ENCODE measurements around the gene CCDC175. TPM values are rescaled to one million over a fixed set of nuclear protein-coding genes. Genes with fewer than 3 reads are reported as not detected.

Gene CCDC175
- total RNA-seq, 4 donors from 2014 or later = not detected

DNA sequence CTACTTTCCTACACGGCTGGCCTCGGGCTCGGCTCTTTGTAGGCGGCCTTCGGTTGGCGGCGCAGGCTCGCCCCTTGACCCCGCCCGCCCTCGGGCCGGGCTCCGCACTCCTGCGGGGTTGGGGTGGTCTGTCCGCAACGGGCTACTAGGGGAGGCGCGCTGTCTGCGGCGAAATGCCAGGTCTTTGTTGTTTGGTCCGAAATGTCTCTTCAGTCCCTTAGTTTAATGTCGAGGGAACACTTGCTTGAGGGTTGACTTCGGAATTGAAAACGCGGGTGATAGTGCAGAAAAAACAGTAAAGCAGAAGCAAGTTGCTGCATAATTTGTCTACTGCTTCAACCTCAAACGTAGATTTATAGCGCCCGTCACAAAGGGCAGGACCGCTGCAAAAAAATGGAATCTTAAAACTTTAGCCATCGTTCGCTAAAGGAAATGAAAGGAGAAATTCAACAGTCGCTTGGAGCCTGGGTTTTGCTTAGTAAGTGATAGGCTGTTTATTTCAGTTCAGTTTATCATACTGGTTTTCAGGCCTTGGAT lies 91.9 kb downstream of the CCDC175 start:
- WGBS = under 1% methylated on average over 29 of the region's 32 CpGs
- H3K4me1 ChIP-seq = peaks cover 38 to 68% (median 61%) of the 10 kb centered on the region in 4 donors
- no peaks in the 10 kb centered on the region for H3K9me3 ChIP-seq
- peaks cover 5 to 22% (median 13%) of the 10 kb centered on the region in 4 donors for H3K36me3 ChIP-seq
- H3K4me3 ChIP-seq = peak overlapping the region; percentile 72 to 83 (median 82)
- TF ChIP-seq POLR2AphosphoS5 (IDR thresholded peaks at IDR 0.05) (no peak), POLR2A (IDR thresholded peaks at IDR 0.05; ENCODE audit: low read depth) (no peak), EP300 (IDR thresholded peaks at IDR 0.05) (no peak)
- TF ChIP-seq, protein P1, sequence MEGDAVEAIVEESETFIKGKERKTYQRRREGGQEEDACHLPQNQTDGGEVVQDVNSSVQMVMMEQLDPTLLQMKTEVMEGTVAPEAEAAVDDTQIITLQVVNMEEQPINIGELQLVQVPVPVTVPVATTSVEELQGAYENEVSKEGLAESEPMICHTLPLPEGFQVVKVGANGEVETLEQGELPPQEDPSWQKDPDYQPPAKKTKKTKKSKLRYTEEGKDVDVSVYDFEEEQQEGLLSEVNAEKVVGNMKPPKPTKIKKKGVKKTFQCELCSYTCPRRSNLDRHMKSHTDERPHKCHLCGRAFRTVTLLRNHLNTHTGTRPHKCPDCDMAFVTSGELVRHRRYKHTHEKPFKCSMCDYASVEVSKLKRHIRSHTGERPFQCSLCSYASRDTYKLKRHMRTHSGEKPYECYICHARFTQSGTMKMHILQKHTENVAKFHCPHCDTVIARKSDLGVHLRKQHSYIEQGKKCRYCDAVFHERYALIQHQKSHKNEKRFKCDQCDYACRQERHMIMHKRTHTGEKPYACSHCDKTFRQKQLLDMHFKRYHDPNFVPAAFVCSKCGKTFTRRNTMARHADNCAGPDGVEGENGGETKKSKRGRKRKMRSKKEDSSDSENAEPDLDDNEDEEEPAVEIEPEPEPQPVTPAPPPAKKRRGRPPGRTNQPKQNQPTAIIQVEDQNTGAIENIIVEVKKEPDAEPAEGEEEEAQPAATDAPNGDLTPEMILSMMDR (IDR thresholded peaks at IDR 0.05) = no peak
- peak overlapping the region; percentile 90 to 97 (median 93) for H3K27ac ChIP-seq (replicated peaks in 1 of 4)
- intact Hi-C loops (cut with DNase I) = loop anchor here (5.0 kb wide), 1 partner anchor 1187 kb away; the partner anchor contains the start of gene ARID4A
- H3K27me3 ChIP-seq = no peaks in the 10 kb centered on the region
- no peak for DNase-seq (ENCODE audit: extremely low spot score)

- Histone ChIP-seq H3K27ac (replicated peaks in 1 of 4) (peak within 1 kb of the TSS; percentile 90 to 97 (median 93)), H3K27me3 (no peaks in the 10 kb centered on the region), H3K9me3 (no peaks in the 10 kb centered on the region), H3K4me1 (peaks cover 38 to 75% (median 65%) of the 10 kb centered on the region in 4 donors), H3K36me3 (peaks cover 2 to 17% (median 8%) of the 10 kb centered on the region in 4 donors), H3K4me3 (peak within 1 kb of the TSS; percentile 72 to 83 (median 82))
- TF ChIP-seq EP300 (IDR thresholded peaks at IDR 0.05) (no peak), POLR2A (IDR thresholded peaks at IDR 0.05; ENCODE audit: low read depth) (peak; percentile 89), POLR2AphosphoS5 (IDR thresholded peaks at IDR 0.05) (peak; percentile 77 to 94)
- TF ChIP-seq, protein P1 (IDR thresholded peaks at IDR 0.05) = peak; percentile 64 to 78 (median 68)
- intact Hi-C loops (cut with DNase I) = loop anchor here (5.0 kb wide), 1 partner anchor 1187 kb away; the partner anchor contains the start of gene ARID4A
- no CpG with 5 or more reads among the region's 92 CpGs for WGBS
- peak; percentile 98 for DNase-seq (ENCODE audit: extremely low spot score)
These were observed 92.6 kb downstream of the CCDC175 start, which contains the start of the genes JKAMP and L3HYPDH for GRCh38 chr14:59483819-59484638. Gene JKAMP, plus strand, starts transcription at chr14:59484517. Its CDS starts 73 bp downstream, at chr14:59484590. Gene L3HYPDH, minus strand, starts transcription at chr14:59484408. Its CDS starts 92 bp downstream, at chr14:59484316.

- intact Hi-C loops (cut with DNase I) = loop anchor here (5.0 kb wide), 1 partner anchor 1186 kb away; the partner anchor contains the start of gene ARID4A
- no peaks in the 10 kb centered on the region for H3K27me3 ChIP-seq
- H3K27ac ChIP-seq (replicated peaks in 1 of 4) = peak overlapping the region; percentile 90 to 97 (median 93)
- peak overlapping the region; percentile 72 to 83 (median 82) for H3K4me3 ChIP-seq
- WGBS = 0% methylated on average over 16 of the region's 16 CpGs
- TF ChIP-seq, protein P1 (IDR thresholded peaks at IDR 0.05) = no peak
- TF ChIP-seq EP300 (IDR thresholded peaks at IDR 0.05) = no peak
- no peak for TF ChIP-seq POLR2AphosphoS5 (IDR thresholded peaks at IDR 0.05)
- TF ChIP-seq POLR2A (IDR thresholded peaks at IDR 0.05; ENCODE audit: low read depth) = no peak
- no peak for DNase-seq (ENCODE audit: extremely low spot score)
- peaks cover 0 to 17% (median 5%) of the 10 kb centered on the region in 4 donors for H3K36me3 ChIP-seq
- peaks cover 38 to 79% (median 65%) of the 10 kb centered on the region in 4 donors for H3K4me1 ChIP-seq
- H3K9me3 ChIP-seq = no peaks in the 10 kb centered on the region
These were observed 93.2 kb downstream of the CCDC175 start for GRCh38 chr14:59483363-59483762.

DNA sequence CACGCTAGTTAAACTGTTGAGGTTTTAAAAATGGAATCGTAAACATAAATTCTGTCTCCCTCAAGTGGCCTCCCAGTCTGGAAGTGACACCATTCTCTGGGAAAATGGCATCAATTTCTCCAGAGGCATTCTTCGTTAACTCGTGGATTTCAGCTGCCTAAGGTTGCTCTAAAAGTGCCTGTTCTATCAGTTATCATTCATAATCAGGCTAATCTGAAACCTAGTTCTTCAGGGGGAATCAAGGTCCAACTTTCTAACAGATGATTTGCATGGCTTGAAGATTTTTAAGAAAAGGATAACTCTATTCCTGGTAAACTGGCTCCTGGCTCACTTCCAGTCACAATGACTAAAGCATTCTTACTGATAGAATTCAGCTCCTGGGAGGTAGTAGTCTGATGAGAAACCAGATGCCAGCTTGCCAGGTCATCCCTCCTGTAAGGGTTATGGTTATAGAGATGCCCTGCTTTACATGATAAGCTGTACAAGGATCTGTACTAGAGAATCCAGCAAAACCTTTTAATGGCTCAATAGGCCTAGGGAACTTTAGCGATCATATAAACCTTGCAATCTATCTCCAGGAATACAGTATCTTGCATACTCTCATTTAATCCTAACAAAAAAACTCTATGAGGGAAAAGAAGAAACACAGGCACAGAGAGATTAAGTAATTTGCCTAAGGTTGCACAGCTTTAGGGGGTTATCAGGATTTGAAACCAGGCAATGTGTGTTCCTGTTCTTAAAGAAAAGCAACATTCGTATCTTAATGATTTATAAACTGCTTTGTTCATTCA lies 93.9 kb downstream of the CCDC175 start:
- H3K27me3 ChIP-seq = no peaks in the 10 kb centered on the region
- WGBS = 31% methylated on average over 6 of the region's 6 CpGs
- no peaks in the 10 kb centered on the region for H3K9me3 ChIP-seq
- peak in 1 of 2 donors; percentile 35 for TF ChIP-seq POLR2AphosphoS5 (IDR thresholded peaks at IDR 0.05)
- TF ChIP-seq, protein P1 (IDR thresholded peaks at IDR 0.05) = no peak
- DNase-seq (ENCODE audit: extremely low spot score) = no peak
- peaks cover 38 to 78% (median 65%) of the 10 kb centered on the region in 4 donors for H3K4me1 ChIP-seq
- intact Hi-C loops (cut with DNase I) = loop anchor here (5.0 kb wide), 1 partner anchor 1185 kb away; the partner anchor contains the start of gene ARID4A
- H3K4me3 ChIP-seq = peak overlapping the region; percentile 72 to 83 (median 82)
- peaks cover 0 to 13% (median 7%) of the 10 kb centered on the region in 4 donors for H3K36me3 ChIP-seq
- peak overlapping the region; percentile 90 to 97 (median 93) for H3K27ac ChIP-seq (replicated peaks in 1 of 4)

Measured in esophagus muscularis mucosa (tissue), 4 donors.